Esophagus squamous epithelium (tissue), 4 donors: ENCODE data around the gene INPP4B.

ENCODE experiments used
- POLR2A ChIP-seq, 4 donors: fragments of 450-650 bp; IDR thresholded peaks; one replicate each; pipeline ENCODE4 v1.6.1; 2017; ENCODE audit warnings: antibody characterized with exemption in 4 of 4, mild to moderate bottlenecking in 4 of 4, moderate library complexity in 3 of 4
- TF ChIP-seq, protein P1 (sequence below), 6 experiments: fragments of 450-650 bp in 4 of 6; fragments of 200-600 bp in 2 of 6; sonication (generic) in 2 of 6; IDR thresholded peaks; one replicate each; pipeline ENCODE4 v1.5.1; 2016 to 2019; ENCODE audit warnings: antibody characterized with exemption in 6 of 6, mild to moderate bottlenecking in 4 of 6, moderate library complexity in 4 of 6

DNA sequence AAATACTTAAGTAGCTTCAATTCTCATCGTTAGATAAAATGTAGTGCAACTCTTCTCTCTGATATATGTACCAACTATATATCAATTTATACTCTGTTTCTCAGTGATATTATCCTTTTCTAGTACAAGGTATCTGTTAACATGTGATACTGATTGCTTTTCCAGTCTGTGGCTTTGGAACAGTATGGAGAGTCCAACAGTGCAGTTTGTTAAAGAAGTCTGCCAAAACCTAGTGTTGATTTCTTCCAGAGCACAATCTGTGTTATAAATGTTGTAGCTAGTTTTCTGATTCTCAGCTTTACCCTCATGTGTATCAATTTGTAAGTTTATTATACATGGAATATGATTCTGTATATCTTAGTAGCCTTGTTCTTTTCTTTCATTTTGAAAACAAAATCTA lies 744.7 kb downstream of the INPP4B start:
- TF ChIP-seq, protein P1, sequence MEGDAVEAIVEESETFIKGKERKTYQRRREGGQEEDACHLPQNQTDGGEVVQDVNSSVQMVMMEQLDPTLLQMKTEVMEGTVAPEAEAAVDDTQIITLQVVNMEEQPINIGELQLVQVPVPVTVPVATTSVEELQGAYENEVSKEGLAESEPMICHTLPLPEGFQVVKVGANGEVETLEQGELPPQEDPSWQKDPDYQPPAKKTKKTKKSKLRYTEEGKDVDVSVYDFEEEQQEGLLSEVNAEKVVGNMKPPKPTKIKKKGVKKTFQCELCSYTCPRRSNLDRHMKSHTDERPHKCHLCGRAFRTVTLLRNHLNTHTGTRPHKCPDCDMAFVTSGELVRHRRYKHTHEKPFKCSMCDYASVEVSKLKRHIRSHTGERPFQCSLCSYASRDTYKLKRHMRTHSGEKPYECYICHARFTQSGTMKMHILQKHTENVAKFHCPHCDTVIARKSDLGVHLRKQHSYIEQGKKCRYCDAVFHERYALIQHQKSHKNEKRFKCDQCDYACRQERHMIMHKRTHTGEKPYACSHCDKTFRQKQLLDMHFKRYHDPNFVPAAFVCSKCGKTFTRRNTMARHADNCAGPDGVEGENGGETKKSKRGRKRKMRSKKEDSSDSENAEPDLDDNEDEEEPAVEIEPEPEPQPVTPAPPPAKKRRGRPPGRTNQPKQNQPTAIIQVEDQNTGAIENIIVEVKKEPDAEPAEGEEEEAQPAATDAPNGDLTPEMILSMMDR (IDR thresholded peaks at IDR 0.05) = no peak
- no peak for TF ChIP-seq POLR2A (IDR thresholded peaks at IDR 0.05)
